GM04504 (cell line): ENCODE measurements around the gene MRTFA.
"Not testable (repeated sequence)": the region's sequence is repeated elsewhere in the genome, so short reads cannot be mapped to it uniquely, and the experiment has no call there.

Experiments
- DNase-seq: peaks from one replicate; pipeline ENCODE4 v3.0.0-alpha.2; 2012; ENCODE audit warnings: low read depth

The MRTFA gene

DNA sequence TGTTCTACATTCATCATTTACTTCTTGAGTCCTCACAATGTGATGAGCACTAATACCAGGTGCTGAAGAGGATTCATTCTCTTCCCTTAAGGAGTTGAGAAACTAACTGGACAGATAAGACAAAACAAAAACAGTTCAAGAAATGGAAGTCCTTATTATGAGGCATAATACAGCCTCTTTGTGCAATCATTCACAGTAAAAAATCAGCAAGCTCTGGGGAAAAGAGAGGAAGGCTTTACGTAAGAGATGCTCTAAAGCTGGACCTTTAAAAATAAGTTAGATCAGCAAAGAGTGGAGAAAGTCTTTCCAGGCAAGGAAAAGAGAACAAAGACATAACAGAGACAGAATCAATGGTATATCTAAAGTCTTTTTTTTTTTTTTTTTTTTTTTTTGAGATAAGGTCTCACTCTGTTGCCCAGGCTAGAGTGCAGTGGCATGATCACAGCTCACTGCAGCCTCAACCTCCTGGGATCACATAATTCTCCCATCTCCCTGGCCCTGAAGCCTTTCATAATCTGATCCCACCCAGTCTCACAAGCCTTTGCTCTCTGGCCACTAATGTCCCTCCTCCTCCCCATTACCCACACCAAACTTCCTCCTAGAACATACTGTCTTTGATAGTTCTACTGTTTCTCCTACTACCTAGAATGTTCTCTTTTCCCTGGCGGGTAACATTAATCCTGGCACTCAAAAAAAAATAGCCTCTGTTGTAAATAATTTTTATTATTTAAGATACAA, 40.9 kb downstream of the MRTFA start:
- DNase-seq, result no peak

- no peak for DNase-seq
Measured at GRCh38 chr22:40594924-40595323, 41.6 kb downstream of the MRTFA start.

GRCh38 chr22:40594346-40594745, 42.2 kb downstream of the MRTFA start:
- no peak for DNase-seq

GRCh38 chr22:40593460-40594273, 42.9 kb downstream of the MRTFA start:
- no peak for DNase-seq

DNA sequence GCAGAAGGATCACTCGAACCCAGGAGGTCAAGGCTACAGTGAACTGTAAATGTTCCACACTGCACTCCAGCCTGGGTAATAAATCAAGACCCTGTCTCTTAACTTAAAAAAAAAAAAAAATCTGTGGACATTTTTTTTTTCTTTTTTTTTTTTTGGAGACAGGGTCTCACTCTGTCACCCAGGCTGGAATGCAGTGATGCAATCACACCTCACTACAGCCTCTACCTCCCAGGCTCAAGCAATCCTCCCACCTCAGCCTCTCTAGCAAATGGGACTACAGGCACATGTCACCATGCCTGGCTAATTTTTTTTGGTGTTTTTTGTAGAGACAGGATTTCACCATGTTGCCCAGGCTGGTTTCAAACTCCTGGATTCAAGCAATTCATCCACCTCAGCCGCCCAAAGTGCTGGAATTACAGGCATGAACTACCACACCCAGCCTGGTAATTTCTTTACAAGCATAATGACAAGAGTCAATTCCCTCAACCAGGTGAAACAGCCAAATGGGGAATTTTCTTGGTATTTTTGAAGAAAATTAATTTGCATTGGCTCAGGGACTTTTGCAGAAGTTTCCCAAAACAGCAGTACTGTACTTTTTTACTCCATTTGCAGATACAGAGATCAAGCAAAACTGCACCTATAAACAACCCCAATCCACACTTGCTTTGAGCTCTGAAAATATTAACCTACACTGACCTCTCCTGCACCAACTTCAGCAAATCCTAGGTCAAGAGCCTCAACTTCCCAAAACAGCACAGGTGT, 44.0 kb downstream of the MRTFA start:
- no peak for DNase-seq

GRCh38 chr22:40588726-40589125, 47.8 kb downstream of the MRTFA start:
- DNase-seq, result no peak

GRCh38 chr22:40586781-40587180, 49.7 kb downstream of the MRTFA start:
- no peak for DNase-seq

GRCh38 chr22:40585310-40585751, 51.2 kb downstream of the MRTFA start:
- DNase-seq, result no peak

GRCh38 chr22:40584766-40585165, 51.8 kb downstream of the MRTFA start:
- DNase-seq, result not testable (repeated sequence)

- no peak for DNase-seq
Measured at GRCh38 chr22:40583053-40583741, 53.3 kb downstream of the MRTFA start.

DNA sequence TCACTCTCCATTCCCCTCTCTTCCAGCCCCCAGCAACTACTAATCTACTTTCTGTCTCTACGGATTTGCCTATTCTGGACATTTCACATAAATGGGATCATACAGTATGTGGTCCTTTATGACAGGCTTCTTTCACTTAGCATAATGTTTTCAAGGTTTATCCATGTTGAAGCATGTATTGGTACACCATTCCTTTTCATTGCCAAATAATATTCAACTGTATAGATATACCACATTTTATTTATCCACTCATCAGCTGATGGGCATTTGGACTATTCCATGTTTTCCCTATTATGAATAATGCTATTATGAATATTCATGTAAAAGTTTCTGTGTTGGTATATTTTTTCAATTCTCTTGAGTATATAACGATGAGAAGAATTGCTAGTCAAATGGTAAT, 54.5 kb downstream of the MRTFA start:
- no peak for DNase-seq

DNA sequence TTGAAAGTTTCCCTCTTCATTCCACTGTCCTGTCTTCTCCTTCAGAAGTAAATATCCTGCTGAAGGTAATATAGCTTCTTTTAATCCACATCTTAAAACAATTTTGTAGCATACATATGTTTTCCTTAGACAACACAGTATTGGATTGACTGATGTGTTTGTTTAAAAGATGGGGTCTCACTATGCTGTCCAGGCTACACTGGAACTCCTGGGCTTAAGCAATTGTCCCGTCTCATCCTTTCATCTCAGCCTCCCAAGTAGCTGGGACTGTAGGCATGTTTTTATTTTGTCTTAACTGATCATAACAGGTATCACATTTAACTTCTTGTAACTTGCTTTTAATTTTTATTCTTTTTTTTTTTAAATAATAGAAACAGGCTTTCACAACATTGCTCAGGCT, 55.9 kb downstream of the MRTFA start:
- DNase-seq, result no peak

- DNase-seq, result no peak
Measured at GRCh38 chr22:40578171-40578570, 58.3 kb downstream of the MRTFA start.

GRCh38 chr22:40572976-40573375, 63.5 kb downstream of the MRTFA start:
- no peak for DNase-seq

- no peak for DNase-seq
Measured at GRCh38 chr22:40571887-40572286, 64.6 kb downstream of the MRTFA start.

DNA sequence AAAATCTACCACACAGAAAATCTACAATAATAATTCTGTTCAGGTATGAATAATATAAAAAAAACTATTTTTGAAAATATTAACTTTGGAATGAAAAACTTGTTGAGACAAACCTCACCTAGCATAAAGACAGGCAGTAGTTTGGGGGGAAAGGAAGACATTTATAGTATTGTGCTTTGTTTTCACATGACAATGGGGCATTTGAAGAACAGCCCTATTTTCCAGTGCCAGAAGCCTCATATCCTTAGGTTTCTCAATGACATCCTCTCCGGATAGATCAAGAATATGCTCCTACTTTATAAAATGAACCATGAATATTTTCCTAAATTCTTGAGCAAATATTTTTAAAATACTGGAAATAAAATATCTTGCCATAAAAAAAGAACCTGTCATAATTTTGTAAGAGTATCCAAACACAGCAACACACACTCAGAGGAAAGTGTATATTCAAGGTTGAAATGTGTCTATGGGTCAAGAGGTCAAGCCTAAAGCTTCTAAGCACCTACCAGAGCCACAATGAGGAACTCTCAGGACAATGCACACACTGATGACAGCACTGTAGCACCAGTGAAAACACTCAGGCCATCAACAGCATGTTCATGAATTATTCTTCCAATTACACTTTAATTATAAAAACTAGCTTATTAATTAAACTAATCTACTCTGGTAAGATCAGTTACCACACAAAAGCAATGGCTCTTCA, 68.7 kb downstream of the MRTFA start:
- DNase-seq, result no peak

- DNase-seq, result no peak
Measured at GRCh38 chr22:40567106-40567505, 69.4 kb downstream of the MRTFA start.

- DNase-seq, result no peak
Measured at GRCh38 chr22:40560994-40561515, 75.5 kb downstream of the MRTFA start.

DNA sequence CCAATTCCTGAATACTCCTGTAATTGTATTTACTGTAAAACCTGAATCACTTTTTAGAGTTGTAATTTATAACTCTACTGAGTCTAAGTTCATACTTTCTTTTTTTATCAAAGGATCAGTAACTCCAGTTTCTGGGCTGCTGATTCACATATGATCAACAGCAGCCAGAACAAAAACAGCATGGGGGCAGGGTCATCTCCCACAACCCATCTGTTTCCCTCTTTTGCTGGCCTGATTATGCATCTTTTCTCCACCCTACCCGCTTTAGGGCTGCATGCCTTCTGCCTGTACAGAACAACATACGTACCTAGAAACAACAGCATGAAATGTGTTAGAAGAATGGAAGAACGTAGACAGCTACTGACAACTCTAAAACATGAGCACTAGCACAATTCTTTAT, 76.0 kb downstream of the MRTFA start:
- peak; percentile 21 for DNase-seq

DNA sequence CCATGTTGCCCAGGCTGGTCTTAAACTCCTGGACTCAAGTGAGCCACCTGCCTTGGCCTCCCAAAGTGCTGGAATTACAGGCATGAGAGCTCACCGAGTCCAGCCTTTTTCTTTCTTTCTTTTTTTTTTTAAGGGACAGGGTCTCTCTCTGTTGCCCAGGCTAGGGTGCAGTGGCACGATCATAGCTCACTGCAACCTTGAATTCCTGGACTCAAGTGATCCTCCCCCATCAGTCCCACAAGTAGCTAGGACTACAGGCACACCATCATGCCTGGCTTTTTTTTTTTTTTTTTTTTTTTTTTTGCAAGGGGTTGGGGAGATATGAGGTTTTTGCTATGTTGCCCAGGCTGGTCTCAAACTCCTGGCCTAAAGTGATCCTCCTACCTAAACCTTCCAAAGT, 78.5 kb downstream of the MRTFA start:
- DNase-seq, result no peak

- DNase-seq, result no peak
Measured at GRCh38 chr22:40556641-40557040, 79.9 kb downstream of the MRTFA start.
